SKM-1 (cell line): Measurements from ENCODE around the gene IL32.

Experiments used
- DNase-seq: peaks from one replicate; lab custom pipeline; 2025; ENCODE audit not compliant: unreplicated experiment; lab: John Stamatoyannopoulos, UW

The IL32 gene

GRCh38 chr16:3113765-3114479 is 48.5 kb downstream of the IL32 start:
- DNase-seq: no peak

DNA sequence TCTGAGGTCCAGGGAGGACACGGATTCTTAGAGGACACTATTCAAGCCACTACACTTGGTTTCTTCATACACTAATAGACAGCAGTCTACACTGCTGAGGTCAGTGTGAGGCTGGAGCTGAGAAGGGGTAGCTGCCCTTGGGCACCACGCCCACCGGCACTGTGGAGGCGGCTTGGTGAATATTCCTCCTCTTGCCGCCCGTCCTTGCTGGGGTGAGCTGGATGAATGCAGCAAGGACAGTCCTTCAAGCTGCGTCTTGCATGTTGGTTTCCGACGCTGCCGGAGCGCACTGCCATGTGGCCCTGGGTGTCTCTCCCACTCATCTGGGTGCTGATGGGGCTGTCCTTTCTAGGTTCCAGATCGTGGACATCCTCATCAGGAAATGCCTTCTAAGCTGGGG is 49.6 kb downstream of the IL32 start:
- DNase-seq: no peak

DNA sequence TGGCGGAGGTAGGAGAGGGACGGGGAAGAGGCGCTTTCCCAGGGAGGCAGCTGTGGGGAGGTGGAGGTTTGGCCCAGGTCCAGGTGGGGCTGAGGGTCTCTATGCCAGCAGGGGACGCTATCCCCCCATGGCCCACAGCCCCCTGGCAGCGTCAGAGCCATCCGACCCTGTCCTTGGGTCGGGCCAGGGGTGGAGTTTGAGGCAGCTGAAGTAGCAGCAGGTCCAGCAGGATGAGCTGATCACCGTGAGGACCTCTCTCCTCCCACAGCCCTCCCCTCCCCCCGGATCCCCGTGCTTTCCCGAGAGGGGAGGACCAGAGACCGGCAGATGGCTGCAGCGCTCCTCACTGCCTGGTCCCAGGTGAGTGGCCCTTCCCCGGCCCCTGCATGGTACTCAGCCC is 50.1 kb downstream of the IL32 start:
- DNase-seq: no peak

GRCh38 chr16:3118204-3118790 is 52.9 kb downstream of the IL32 start:
- DNase-seq: no peak

- DNase-seq: no peak
Observed at GRCh38 chr16:3118846-3119245, 53.4 kb downstream of the IL32 start.
